Measurements from ENCODE around the gene TF.

Gene TF

DNA sequence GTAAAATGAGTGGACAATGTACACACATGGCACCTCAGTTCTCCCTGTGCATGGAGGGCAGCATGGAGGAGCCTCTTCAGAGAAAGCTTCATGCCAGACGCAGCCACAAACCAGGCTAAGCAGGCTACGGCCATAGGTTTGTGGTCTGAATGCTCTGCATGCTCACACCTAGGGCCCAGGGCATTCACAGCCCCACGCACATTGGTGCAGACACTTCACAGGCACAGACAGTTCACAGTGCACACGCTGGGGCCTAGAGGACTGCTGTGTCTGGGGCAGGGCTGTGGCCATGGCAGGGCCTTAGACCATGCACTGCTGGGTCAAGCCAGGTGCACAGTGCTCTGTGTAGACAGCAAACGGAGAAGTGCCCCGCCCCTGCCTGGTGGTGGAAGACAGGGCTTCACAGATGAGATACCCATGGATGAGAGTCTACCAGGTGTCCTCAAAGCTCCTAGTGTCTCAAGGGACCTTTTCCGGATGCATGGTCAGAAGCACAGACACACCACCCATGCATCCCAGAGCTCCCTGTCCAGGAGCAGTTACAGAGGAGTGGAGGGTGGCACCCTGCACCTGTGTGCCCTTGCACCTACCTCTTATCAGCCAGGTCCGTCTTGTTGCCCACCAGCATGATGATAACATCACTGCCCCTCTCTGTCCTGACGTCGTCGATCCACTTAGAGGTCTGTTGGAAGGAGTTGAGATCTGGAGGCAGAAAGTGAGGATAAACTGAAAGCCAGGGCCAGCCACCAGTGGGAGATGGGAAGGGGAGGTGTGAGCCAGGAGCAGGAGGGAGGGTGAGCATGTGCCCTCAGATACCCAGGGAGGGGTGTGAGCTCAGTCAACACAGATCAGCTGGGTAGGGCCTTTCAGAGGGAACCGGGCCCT lies 93.0 kb downstream of the TF start:
- intact Hi-C loops (cut with DNase I; ENCODE audit: low total_unique reads): no loop called here
- H3K27me3 ChIP-seq: no peaks in the 10 kb centered on the region
- no peak for TF ChIP-seq CTCF (IDR thresholded peaks at IDR 0.05)
- H3K4me3 ChIP-seq: no peak overlapping the region
- no peaks in the 10 kb centered on the region for H3K9me3 ChIP-seq
- H3K27ac ChIP-seq: no peak overlapping the region
- no peaks in the 10 kb centered on the region for H3K4me1 ChIP-seq
- no peak for DNase-seq
- H3K36me3 ChIP-seq: peaks cover 0 to 33% (median 0%) of the 10 kb centered on the region in 3 donors

DNA sequence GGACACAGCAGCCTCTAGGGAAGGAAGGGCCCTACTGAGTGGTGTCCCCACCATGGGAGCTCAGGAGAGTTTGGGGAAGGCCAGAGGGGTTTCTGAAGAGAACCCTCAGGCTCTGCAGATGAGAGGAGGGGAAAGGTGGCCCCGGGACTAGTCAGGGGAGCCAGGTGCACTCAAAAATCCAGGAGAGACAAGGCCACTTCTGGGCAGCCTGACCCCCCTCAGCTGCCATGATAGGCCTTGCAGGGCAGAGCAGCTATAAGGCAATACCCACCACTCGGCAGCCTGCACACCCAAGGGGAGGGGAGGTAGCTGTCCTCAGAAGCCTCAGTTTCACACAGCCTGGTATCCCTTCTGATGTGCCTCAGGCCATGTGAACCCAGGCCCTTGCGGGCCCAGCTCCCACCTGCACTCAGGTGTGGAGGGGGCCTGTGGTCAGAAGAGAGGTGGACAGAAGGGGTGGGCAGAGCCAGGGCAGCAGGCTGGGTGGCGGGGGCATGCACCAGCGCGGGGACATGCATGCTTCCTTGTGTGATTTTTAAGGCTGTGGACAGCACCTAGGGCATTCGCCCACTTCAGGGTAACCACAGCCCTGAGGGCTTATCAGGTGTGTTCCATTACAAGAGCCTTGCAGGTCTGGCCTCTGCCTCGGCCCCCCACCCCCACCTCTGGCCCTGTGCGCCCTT lies 94.0 kb downstream of the TF start:
- Histone ChIP-seq H3K36me3 (peaks cover 0 to 24% (median 0%) of the 10 kb centered on the region in 3 donors), H3K4me3 (no peak overlapping the region), H3K27ac (no peak overlapping the region), H3K27me3 (no peaks in the 10 kb centered on the region), H3K4me1 (no peaks in the 10 kb centered on the region), H3K9me3 (no peaks in the 10 kb centered on the region)
- intact Hi-C loops (cut with DNase I; ENCODE audit: low total_unique reads): no loop called here
- no peak for DNase-seq
- TF ChIP-seq CTCF (IDR thresholded peaks at IDR 0.05): no peak

- H3K36me3 ChIP-seq: peaks cover 0 to 24% (median 0%) of the 10 kb centered on the region in 3 donors
Measured at GRCh38 chr3:133840767-133841166, 94.6 kb downstream of the TF start.

DNA sequence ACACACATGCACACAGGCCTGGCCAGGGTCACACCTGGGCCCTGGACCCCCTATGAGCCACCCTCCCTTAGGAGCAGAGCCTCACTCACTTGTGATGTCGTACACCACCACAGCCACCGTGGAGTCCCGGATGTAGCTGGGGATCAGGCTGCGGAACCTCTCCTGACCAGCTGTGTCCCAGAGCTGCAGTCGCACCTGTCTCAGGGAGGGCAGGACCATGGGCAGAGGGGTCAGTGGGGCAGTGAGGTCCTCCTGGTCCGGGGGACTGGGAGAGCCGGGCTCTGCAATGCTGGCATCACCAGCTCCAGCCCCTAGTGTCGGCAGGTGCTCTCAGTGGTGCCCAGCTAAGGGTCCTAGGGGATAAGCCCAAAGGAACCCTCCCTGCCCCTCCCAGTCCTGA lies 95.0 kb downstream of the TF start:
- Histone ChIP-seq H3K27ac (no peak overlapping the region), H3K4me1 (no peaks in the 10 kb centered on the region), H3K27me3 (no peaks in the 10 kb centered on the region), H3K4me3 (no peak overlapping the region), H3K36me3 (peaks cover 0 to 24% (median 0%) of the 10 kb centered on the region in 3 donors), H3K9me3 (no peaks in the 10 kb centered on the region)
- DNase-seq: no peak
- no peak for TF ChIP-seq CTCF (IDR thresholded peaks at IDR 0.05)
- intact Hi-C loops (cut with DNase I; ENCODE audit: low total_unique reads): no loop called here

More at GRCh38 chr3:133840767-133841166, 94.6 kb downstream of the TF start:
- H3K4me3 ChIP-seq: no peak overlapping the region
- H3K9me3 ChIP-seq: no peaks in the 10 kb centered on the region
- H3K27me3 ChIP-seq: no peaks in the 10 kb centered on the region
- no peak overlapping the region for H3K27ac ChIP-seq
- intact Hi-C loops (cut with DNase I; ENCODE audit: low total_unique reads): no loop called here
- TF ChIP-seq CTCF (IDR thresholded peaks at IDR 0.05): no peak
- no peak for DNase-seq
- no peaks in the 10 kb centered on the region for H3K4me1 ChIP-seq

DNA sequence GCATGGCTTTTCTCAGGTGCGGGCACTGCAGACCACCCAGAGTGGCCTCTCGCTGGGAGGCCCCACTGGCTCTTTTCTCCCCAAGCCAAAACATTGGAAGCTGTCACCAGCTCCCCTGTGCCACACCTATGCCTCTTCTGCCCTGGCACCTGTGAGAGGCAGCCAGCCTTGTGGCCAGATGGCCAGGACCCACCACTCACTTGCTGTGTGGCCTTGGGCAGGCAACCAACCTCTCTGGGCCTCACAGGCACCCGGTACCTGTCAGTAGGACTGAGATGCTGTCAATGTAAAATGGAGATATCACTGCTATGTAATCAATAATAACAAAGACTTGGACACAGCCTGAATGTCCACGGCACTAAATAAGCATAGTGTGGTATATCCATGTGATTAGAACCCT lies 96.0 kb downstream of the TF start:
- peaks cover 0 to 24% (median 0%) of the 10 kb centered on the region in 3 donors for H3K36me3 ChIP-seq
- TF ChIP-seq CTCF (IDR thresholded peaks at IDR 0.05): no peak
- H3K27ac ChIP-seq: no peak overlapping the region
- H3K27me3 ChIP-seq: no peaks in the 10 kb centered on the region
- intact Hi-C loops (cut with DNase I; ENCODE audit: low total_unique reads): no loop called here
- no peaks in the 10 kb centered on the region for H3K4me1 ChIP-seq
- DNase-seq: no peak
- H3K9me3 ChIP-seq: no peaks in the 10 kb centered on the region
- no peak overlapping the region for H3K4me3 ChIP-seq
